Kidney epithelial cell (primary cell): ENCODE data around the gene SFSWAP. TPM values are rescaled to one million over a fixed set of nuclear protein-coding genes. Genes with fewer than 3 reads are reported as not detected.

Source experiments
- DNase-seq: peaks from one replicate; pipeline ENCODE4 v3.0.0-alpha.2; 2010; ENCODE audit warnings: low read depth
- H3K27me3 ChIP-seq: 2 replicates; pipeline ENCODE4 v1.6.0; 2011; ENCODE audit warnings: low read length; ENCODE audit not compliant: control insufficient read depth, insufficient read depth
- H3K36me3 ChIP-seq: 2 replicates; pipeline ENCODE4 v1.5.1; 2011; ENCODE audit warnings: low read length; ENCODE audit not compliant: control insufficient read depth, insufficient read depth
- H3K4me3 ChIP-seq: 2 replicates; pipeline ENCODE4 v1.5.1; 2011; ENCODE audit warnings: low read depth, mild to moderate bottlenecking, control low read depth, low read length
- CTCF ChIP-seq: IDR thresholded peaks from 2 replicates; pipeline ENCODE4 v1.5.1; 2011; ENCODE audit warnings: mild to moderate bottlenecking, moderate library complexity, low read length, control low read depth, inconsistent platforms; ENCODE audit not compliant: insufficient read depth, poor library complexity, severe bottlenecking
- total RNA-seq: library from RNA; depleted of rRNA; stranded (reverse); fragments of >200 nt; gene quantifications from 2 replicates; pipeline ENCODE4 v1.2.3, GENCODE V29; 2015

Gene SFSWAP
- total RNA-seq, 1 donor from 2014 or later = 27.7 TPM

GRCh38 chr12:131828671-131829355 lies 117.9 kb downstream of the SFSWAP start:
- H3K4me3 ChIP-seq = peak overlapping the region; percentile 40
- no peak for DNase-seq
- TF ChIP-seq CTCF = no peak
- peaks cover 60% of the 10 kb centered on the region for H3K27me3 ChIP-seq
- no peaks in the 10 kb centered on the region for H3K36me3 ChIP-seq

GRCh38 chr12:131829356-131829747 lies 118.5 kb downstream of the SFSWAP start:
- TF ChIP-seq CTCF = no peak
- Histone ChIP-seq H3K36me3 (no peaks in the 10 kb centered on the region), H3K27me3 (peaks cover 62% of the 10 kb centered on the region), H3K4me3 (peak overlapping the region; percentile 40)
- no peak for DNase-seq

GRCh38 chr12:131829791-131830334 lies 119.0 kb downstream of the SFSWAP start:
- TF ChIP-seq CTCF = no peak
- DNase-seq = no peak
- H3K36me3 ChIP-seq = no peaks in the 10 kb centered on the region
- H3K4me3 ChIP-seq = peak overlapping the region; percentile 30
- peaks cover 65% of the 10 kb centered on the region for H3K27me3 ChIP-seq

- H3K36me3 ChIP-seq = no peaks in the 10 kb centered on the region
- H3K4me3 ChIP-seq = peak overlapping the region; percentile 30
- DNase-seq = no peak
- TF ChIP-seq CTCF = peak; percentile 28
- peaks cover 69% of the 10 kb centered on the region for H3K27me3 ChIP-seq
Observed at GRCh38 chr12:131830335-131830913, 119.5 kb downstream of the SFSWAP start.

- Histone ChIP-seq H3K4me3 (peak overlapping the region; percentile 30), H3K36me3 (no peaks in the 10 kb centered on the region), H3K27me3 (peaks cover 68% of the 10 kb centered on the region)
- no peak for TF ChIP-seq CTCF
- no peak for DNase-seq
Observed at GRCh38 chr12:131830914-131831571, 120.2 kb downstream of the SFSWAP start.
